ENCODE results near the gene ACADS.

Gene ACADS

DNA sequence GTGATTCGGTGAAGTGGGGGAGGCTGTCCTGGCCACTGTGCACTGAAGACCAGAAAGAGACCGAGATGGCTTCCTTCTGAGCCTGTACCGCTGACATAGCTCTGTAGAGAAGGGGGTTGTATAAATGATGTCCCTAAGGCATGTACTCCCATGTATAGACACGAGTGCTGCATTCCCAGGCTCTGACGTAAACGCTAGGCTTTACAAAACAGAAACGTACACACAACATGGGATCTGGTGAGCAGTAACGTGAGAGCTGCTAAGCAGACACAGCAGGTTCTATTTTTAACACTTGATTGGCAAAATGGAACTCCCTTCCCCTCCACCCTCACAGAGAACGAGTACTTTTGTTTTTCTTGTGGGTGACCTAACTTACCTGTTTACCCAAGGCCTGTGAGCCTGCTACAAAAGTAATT lies 35.9 kb downstream of the ACADS start:
- H3K27ac ChIP-seq: no peak overlapping the region

DNA sequence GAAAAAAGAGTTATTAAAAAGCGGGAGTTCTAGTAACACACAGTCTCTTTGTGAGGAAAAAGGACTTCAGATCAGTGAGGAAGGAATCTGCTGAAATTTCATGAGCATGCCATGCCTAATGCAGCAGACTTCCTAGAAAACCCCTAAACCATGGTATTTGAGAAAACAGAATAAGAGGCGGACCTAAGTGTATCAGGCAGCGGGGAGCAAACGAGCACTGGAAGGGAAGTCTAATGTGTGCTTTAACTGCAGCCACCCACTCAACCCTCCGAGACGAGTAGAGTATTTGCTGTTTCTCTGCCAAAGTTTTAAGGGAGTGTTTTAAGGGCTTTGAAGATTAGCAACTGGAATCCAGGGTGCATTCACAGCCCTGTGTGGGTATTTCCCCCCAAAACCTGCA lies 36.5 kb downstream of the ACADS start:
- peaks cover 40% of the 10 kb centered on the region for H3K36me3 ChIP-seq
- TF ChIP-seq, protein P1, sequence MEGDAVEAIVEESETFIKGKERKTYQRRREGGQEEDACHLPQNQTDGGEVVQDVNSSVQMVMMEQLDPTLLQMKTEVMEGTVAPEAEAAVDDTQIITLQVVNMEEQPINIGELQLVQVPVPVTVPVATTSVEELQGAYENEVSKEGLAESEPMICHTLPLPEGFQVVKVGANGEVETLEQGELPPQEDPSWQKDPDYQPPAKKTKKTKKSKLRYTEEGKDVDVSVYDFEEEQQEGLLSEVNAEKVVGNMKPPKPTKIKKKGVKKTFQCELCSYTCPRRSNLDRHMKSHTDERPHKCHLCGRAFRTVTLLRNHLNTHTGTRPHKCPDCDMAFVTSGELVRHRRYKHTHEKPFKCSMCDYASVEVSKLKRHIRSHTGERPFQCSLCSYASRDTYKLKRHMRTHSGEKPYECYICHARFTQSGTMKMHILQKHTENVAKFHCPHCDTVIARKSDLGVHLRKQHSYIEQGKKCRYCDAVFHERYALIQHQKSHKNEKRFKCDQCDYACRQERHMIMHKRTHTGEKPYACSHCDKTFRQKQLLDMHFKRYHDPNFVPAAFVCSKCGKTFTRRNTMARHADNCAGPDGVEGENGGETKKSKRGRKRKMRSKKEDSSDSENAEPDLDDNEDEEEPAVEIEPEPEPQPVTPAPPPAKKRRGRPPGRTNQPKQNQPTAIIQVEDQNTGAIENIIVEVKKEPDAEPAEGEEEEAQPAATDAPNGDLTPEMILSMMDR (IDR thresholded peaks at IDR 0.05; ENCODE audit: low read depth, low read length): no peak
- H3K9me3 ChIP-seq (ENCODE audit: severe bottlenecking): no peaks in the 10 kb centered on the region
- no peak overlapping the region for H3K4me3 ChIP-seq (ENCODE audit: low read depth, low read length)
- DNase-seq: no peak
- H3K27me3 ChIP-seq (ENCODE audit: insufficient read depth, low read depth, severe bottlenecking): no peaks in the 10 kb centered on the region
- no peak overlapping the region for H3K27ac ChIP-seq

More for the DNA sequence above, 35.9 kb downstream of the ACADS start:
- TF ChIP-seq, protein P1 (IDR thresholded peaks at IDR 0.05; ENCODE audit: low read depth, low read length): no peak
- Histone ChIP-seq H3K4me3 (ENCODE audit: low read depth, low read length) (no peak overlapping the region), H3K9me3 (ENCODE audit: severe bottlenecking) (no peaks in the 10 kb centered on the region), H3K36me3 (peaks cover 34% of the 10 kb centered on the region), H3K27me3 (ENCODE audit: insufficient read depth, low read depth, severe bottlenecking) (no peaks in the 10 kb centered on the region)
- no peak for DNase-seq

DNA sequence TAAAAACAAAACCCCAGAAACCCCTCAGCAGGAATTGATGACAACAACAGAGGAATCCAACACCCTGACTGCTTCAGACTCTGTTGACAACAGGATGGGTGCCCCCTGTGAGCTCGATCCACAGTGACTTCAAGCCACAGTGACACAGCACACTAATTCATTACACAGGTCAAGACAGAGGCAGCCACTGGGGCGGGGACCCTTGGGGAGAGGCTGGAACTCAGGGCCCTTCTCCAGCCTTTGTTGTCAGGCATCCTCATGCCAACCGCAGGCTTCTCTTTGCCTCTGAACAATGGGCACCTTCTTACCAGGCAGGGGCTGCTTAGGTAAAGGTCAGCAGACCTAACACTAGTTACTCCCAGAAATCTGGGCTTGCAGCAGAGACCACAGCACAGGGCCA lies 37.6 kb downstream of the ACADS start:
- TF ChIP-seq, protein P1 (IDR thresholded peaks at IDR 0.05; ENCODE audit: low read depth, low read length): no peak

DNA sequence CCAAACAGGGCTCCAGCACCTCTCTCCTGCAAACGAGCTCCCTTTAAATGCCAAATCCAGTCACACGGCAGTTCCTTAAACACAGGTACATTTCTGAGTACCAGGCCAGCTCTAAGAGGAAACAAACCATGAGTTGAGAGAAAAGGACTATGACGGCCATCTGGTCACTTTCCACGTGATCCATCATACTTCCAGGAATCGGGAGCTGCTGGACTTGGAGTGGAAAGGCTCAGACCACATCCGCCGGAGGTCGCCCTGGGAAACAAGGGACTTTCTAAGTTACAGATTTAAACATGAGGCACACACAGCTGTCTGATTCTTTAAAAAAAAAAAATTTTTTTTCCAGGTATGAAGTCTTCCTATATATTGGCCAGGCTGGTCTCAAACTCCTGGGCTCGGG lies 39.2 kb downstream of the ACADS start:
- peaks cover 61% of the 10 kb centered on the region for H3K36me3 ChIP-seq
- H3K4me3 ChIP-seq (ENCODE audit: low read depth, low read length): no peak overlapping the region
- H3K27me3 ChIP-seq (ENCODE audit: insufficient read depth, low read depth, severe bottlenecking): no peaks in the 10 kb centered on the region
- no peak overlapping the region for H3K27ac ChIP-seq
- TF ChIP-seq, protein P1 (IDR thresholded peaks at IDR 0.05; ENCODE audit: low read depth, low read length): no peak
- DNase-seq: peak; percentile 24
- no peaks in the 10 kb centered on the region for H3K9me3 ChIP-seq (ENCODE audit: severe bottlenecking)

More for the DNA sequence above, 37.6 kb downstream of the ACADS start:
- Histone ChIP-seq H3K36me3 (peaks cover 50% of the 10 kb centered on the region), H3K4me3 (ENCODE audit: low read depth, low read length) (no peak overlapping the region), H3K9me3 (ENCODE audit: severe bottlenecking) (no peaks in the 10 kb centered on the region), H3K27me3 (ENCODE audit: insufficient read depth, low read depth, severe bottlenecking) (no peaks in the 10 kb centered on the region), H3K27ac (no peak overlapping the region)
- no peak for DNase-seq

DNA sequence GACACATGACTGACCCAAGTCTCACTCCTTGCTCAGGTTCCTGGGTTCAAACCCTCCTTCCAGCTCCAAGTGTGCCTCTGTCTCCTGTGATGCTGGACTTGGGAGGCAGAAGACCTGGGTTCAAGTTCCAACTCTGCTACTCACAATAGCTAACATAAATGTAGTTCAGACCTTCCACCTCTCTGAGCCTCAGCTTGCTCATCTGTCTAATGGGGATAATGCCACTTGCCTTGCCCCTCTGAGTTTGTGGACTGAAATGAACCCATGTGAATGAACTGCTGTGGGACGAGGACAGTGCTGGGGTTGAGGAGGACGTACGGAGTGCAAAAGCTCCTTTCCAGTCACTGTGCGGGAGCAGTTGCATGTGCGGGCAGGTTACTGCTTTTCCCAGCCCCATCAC lies 40.9 kb downstream of the ACADS start:
- Histone ChIP-seq H3K27me3 (ENCODE audit: insufficient read depth, low read depth, severe bottlenecking) (no peaks in the 10 kb centered on the region), H3K4me3 (ENCODE audit: low read depth, low read length) (no peak overlapping the region), H3K36me3 (peaks cover 57% of the 10 kb centered on the region), H3K9me3 (ENCODE audit: severe bottlenecking) (no peaks in the 10 kb centered on the region), H3K27ac (no peak overlapping the region)
- TF ChIP-seq, protein P1 (IDR thresholded peaks at IDR 0.05; ENCODE audit: low read depth, low read length): no peak
- no peak for DNase-seq

Measured in WERI-Rb-1 (cell line).